ENCODE data around the gene CCSER1. TPM values are rescaled to one million over a fixed set of nuclear protein-coding genes. Genes with fewer than 3 reads are reported as not detected.

The CCSER1 gene
- total RNA-seq, 2 experiments from 2014 or later = not detected

DNA sequence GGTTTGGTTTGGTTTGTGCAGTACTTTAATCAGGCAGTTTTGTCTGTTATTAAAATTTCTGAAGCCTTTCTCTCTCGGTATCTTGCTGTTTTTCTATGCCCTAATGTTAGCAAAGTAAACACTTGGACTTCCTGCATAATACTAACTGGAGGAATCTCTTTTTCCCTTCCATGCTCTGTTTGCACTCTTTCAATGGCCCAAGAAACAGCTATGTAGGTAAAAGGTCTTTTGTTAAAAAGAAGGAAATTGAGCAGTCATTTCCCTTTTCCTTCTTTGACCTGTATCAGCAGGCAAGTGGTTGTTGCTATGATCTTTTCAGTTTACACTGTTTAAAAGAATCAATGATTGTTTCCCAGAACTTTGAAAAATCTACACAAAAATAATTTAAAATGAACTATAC, 82.7 kb downstream of the CCSER1 start:
- H3K9me3 ChIP-seq (ENCODE audit: low read length) = no peaks in the 10 kb centered on the region
- no peak overlapping the region for H3K27ac ChIP-seq (ENCODE audit: low read depth, low read length, poor library complexity, severe bottlenecking)
- H4K20me1 ChIP-seq (ENCODE audit: insufficient read depth, low read length) = no peaks in the 10 kb centered on the region
- no peak for DNase-seq (ENCODE audit: low spot score)
- no peak overlapping the region for H3K4me2 ChIP-seq (ENCODE audit: low read length)
- POLR2A ChIA-PET = no interaction called here
- CTCF ChIA-PET (ENCODE audit: unreplicated experiment) = no interaction called here
- H2AFZ ChIP-seq (ENCODE audit: low read length) = no peak overlapping the region
- no peaks in the 10 kb centered on the region for H3K79me2 ChIP-seq (ENCODE audit: insufficient read depth, low read depth, low read length)
- no peaks in the 10 kb centered on the region for H3K9me2 ChIP-seq (ENCODE audit: insufficient read depth, low read length)
- no peak for TF ChIP-seq CTCF (conservative IDR thresholded peaks at IDR 0.05; ENCODE audit: low read length)
- H3K4me3 ChIP-seq (ENCODE audit: low read depth, low read length, poor library complexity, severe bottlenecking) = no peak overlapping the region
- BruUV-seq (replicated peaks) = no TSS peak
- H3K36me3 ChIP-seq (ENCODE audit: insufficient read depth, low read length) = no peaks in the 10 kb centered on the region
- intact Hi-C loops (cut with micrococcal nuclease; ENCODE audit: unreplicated experiment) = no loop called here
- no peaks in the 10 kb centered on the region for H3K4me1 ChIP-seq (ENCODE audit: insufficient read depth, low read length, poor library complexity, severe bottlenecking)

- H3K36me3 ChIP-seq (ENCODE audit: insufficient read depth, low read length) = no peaks in the 10 kb centered on the region
- TF ChIP-seq EZH2phosphoT487 (IDR thresholded peaks at IDR 0.05; ENCODE audit: borderline replicate concordance, low read depth, low read length) = no peak
- TF ChIP-seq CTCF (conservative IDR thresholded peaks at IDR 0.05; ENCODE audit: low read length) = no peak
- intact Hi-C loops (cut with micrococcal nuclease; ENCODE audit: unreplicated experiment) = no loop called here
- H3K4me3 ChIP-seq (ENCODE audit: low read depth, low read length, poor library complexity, severe bottlenecking) = no peak overlapping the region
- no peak overlapping the region for H3K4me2 ChIP-seq (ENCODE audit: low read length)
- no peaks in the 10 kb centered on the region for H3K79me2 ChIP-seq (ENCODE audit: insufficient read depth, low read depth, low read length)
- H2AFZ ChIP-seq (ENCODE audit: low read length) = no peak overlapping the region
- POLR2A ChIA-PET = interaction anchor here (0.6 kb wide), 1 partner anchor 1323 kb away, joined by 5 read pairs; no protein-coding TSS in a partner anchor
- H3K27ac ChIP-seq (ENCODE audit: low read depth, low read length, poor library complexity, severe bottlenecking) = no peak overlapping the region
- H4K20me1 ChIP-seq (ENCODE audit: insufficient read depth, low read length) = no peaks in the 10 kb centered on the region
- CTCF ChIA-PET (ENCODE audit: unreplicated experiment) = no interaction called here
- no TSS peak for BruUV-seq (replicated peaks)
- DNase-seq (ENCODE audit: low spot score) = no peak
- no peaks in the 10 kb centered on the region for H3K9me2 ChIP-seq (ENCODE audit: insufficient read depth, low read length)
- no peaks in the 10 kb centered on the region for H3K4me1 ChIP-seq (ENCODE audit: insufficient read depth, low read length, poor library complexity, severe bottlenecking)
- no peaks in the 10 kb centered on the region for H3K9me3 ChIP-seq (ENCODE audit: low read length)
Measured at GRCh38 chr4:90211174-90211573, 84.0 kb downstream of the CCSER1 start.

GRCh38 chr4:90215286-90215685, 88.1 kb downstream of the CCSER1 start:
- H2AFZ ChIP-seq (ENCODE audit: low read length) = no peak overlapping the region
- H3K4me2 ChIP-seq (ENCODE audit: low read length) = no peak overlapping the region
- no peaks in the 10 kb centered on the region for H3K36me3 ChIP-seq (ENCODE audit: insufficient read depth, low read length)
- H3K4me3 ChIP-seq (ENCODE audit: low read depth, low read length, poor library complexity, severe bottlenecking) = no peak overlapping the region
- no peak overlapping the region for H3K27ac ChIP-seq (ENCODE audit: low read depth, low read length, poor library complexity, severe bottlenecking)
- H3K4me1 ChIP-seq (ENCODE audit: insufficient read depth, low read length, poor library complexity, severe bottlenecking) = no peaks in the 10 kb centered on the region
- intact Hi-C loops (cut with micrococcal nuclease; ENCODE audit: unreplicated experiment) = no loop called here
- H4K20me1 ChIP-seq (ENCODE audit: insufficient read depth, low read length) = no peaks in the 10 kb centered on the region
- ChIA-PET POLR2A (no interaction called here), CTCF (ENCODE audit: unreplicated experiment) (no interaction called here)
- DNase-seq (ENCODE audit: low spot score) = no peak
- no TSS peak for BruUV-seq (replicated peaks)
- no peak for TF ChIP-seq CTCF (conservative IDR thresholded peaks at IDR 0.05; ENCODE audit: low read length)
- no peak for TF ChIP-seq EZH2phosphoT487 (IDR thresholded peaks at IDR 0.05; ENCODE audit: borderline replicate concordance, low read depth, low read length)
- H3K9me3 ChIP-seq (ENCODE audit: low read length) = no peaks in the 10 kb centered on the region
- no peaks in the 10 kb centered on the region for H3K9me2 ChIP-seq (ENCODE audit: insufficient read depth, low read length)
- H3K79me2 ChIP-seq (ENCODE audit: insufficient read depth, low read depth, low read length) = no peaks in the 10 kb centered on the region
